Neural progenitor cell (in vitro differentiated cells): ENCODE results near the gene CEACAM5.
A peak's percentile ranks its signal among the peaks of the same experiment; 100 is the strongest.

Experiments used
- EZH2 ChIP-seq: fragments of 200-600 bp; sonication (generic); IDR thresholded peaks from 2 replicates; pipeline ENCODE4 v1.6.1; 2017; ENCODE audit warnings: antibody characterized with exemption, mild to moderate bottlenecking, moderate library complexity
- EZH2phosphoT487 ChIP-seq: fragments of 200-600 bp; sonication (generic); IDR thresholded peaks from 2 replicates; pipeline ENCODE4 v1.6.1; 2017; ENCODE audit warnings: antibody characterized with exemption
- TF ChIP-seq, protein P1 (sequence below): fragments of 200-600 bp; sonication (generic); IDR thresholded peaks from 2 replicates; pipeline ENCODE4 v1.5.1; 2017; ENCODE audit warnings: antibody characterized with exemption, mild to moderate bottlenecking

GRCh38 chr19:41706741-41707501 is 1.5 kb upstream of the CEACAM5 start:
- TF ChIP-seq, protein P1, sequence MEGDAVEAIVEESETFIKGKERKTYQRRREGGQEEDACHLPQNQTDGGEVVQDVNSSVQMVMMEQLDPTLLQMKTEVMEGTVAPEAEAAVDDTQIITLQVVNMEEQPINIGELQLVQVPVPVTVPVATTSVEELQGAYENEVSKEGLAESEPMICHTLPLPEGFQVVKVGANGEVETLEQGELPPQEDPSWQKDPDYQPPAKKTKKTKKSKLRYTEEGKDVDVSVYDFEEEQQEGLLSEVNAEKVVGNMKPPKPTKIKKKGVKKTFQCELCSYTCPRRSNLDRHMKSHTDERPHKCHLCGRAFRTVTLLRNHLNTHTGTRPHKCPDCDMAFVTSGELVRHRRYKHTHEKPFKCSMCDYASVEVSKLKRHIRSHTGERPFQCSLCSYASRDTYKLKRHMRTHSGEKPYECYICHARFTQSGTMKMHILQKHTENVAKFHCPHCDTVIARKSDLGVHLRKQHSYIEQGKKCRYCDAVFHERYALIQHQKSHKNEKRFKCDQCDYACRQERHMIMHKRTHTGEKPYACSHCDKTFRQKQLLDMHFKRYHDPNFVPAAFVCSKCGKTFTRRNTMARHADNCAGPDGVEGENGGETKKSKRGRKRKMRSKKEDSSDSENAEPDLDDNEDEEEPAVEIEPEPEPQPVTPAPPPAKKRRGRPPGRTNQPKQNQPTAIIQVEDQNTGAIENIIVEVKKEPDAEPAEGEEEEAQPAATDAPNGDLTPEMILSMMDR, result peak; percentile 38
- TF ChIP-seq EZH2 (no peak), EZH2phosphoT487 (no peak)
